Astrocyte of the cerebellum (primary cell): Measurements from ENCODE around the gene HSPA4L.

ENCODE experiments used
- DNase-seq: peaks from one replicate; pipeline ENCODE4 v3.0.0-alpha.2; 2011; ENCODE audit warnings: low read depth
- H3K4me3 ChIP-seq: 2 replicates; pipeline ENCODE4 v1.5.1; 2011; ENCODE audit warnings: mild to moderate bottlenecking, low read depth, low read length, moderate library complexity
- in situ Hi-C: cut with HindIII; loops from 2 replicates; pipeline ENCODE4 v1.10.0; 2017; ENCODE audit warnings: low sequenced_read_pairs
- TF ChIP-seq, protein P1 (sequence below): IDR thresholded peaks from 2 replicates; pipeline ENCODE4 v1.5.1; 2012; ENCODE audit warnings: low read length, low read depth, moderate library complexity, mild to moderate bottlenecking; ENCODE audit errors: missing control alignments

The HSPA4L gene

DNA sequence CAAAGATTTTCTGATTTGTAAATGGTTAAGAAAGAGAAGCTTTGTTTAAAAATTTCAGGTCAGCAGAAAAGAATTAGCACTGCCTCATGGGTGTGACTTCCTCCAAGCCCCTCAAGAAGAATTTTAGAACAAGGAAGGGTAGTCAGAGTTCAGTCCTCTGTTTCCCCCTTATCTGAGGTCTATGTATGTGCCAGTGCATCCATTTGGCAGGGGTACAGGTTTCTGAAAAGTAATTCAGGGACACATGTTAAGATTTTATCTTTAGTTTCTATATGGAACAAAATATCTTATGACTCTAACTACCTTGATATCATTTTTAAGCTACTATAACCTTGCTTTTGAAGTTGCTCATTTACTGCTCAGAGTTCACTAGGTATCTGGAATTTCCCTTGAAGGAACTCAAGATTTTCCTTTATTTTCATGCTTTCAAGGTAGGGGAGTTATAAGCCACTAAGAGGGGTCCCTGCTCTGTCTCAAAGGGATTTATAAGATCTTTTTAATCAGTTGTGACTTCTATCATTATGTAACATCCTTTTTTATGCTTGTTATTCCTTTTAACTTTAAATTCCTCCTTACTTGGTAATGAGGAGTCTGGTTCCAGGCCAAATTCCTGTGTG, 74.2 kb downstream of the HSPA4L start:
- no peak overlapping the region for H3K4me3 ChIP-seq
- DNase-seq, result no peak
- in situ Hi-C loops, result no loop called here
- TF ChIP-seq, protein P1, sequence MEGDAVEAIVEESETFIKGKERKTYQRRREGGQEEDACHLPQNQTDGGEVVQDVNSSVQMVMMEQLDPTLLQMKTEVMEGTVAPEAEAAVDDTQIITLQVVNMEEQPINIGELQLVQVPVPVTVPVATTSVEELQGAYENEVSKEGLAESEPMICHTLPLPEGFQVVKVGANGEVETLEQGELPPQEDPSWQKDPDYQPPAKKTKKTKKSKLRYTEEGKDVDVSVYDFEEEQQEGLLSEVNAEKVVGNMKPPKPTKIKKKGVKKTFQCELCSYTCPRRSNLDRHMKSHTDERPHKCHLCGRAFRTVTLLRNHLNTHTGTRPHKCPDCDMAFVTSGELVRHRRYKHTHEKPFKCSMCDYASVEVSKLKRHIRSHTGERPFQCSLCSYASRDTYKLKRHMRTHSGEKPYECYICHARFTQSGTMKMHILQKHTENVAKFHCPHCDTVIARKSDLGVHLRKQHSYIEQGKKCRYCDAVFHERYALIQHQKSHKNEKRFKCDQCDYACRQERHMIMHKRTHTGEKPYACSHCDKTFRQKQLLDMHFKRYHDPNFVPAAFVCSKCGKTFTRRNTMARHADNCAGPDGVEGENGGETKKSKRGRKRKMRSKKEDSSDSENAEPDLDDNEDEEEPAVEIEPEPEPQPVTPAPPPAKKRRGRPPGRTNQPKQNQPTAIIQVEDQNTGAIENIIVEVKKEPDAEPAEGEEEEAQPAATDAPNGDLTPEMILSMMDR, result no peak

DNA sequence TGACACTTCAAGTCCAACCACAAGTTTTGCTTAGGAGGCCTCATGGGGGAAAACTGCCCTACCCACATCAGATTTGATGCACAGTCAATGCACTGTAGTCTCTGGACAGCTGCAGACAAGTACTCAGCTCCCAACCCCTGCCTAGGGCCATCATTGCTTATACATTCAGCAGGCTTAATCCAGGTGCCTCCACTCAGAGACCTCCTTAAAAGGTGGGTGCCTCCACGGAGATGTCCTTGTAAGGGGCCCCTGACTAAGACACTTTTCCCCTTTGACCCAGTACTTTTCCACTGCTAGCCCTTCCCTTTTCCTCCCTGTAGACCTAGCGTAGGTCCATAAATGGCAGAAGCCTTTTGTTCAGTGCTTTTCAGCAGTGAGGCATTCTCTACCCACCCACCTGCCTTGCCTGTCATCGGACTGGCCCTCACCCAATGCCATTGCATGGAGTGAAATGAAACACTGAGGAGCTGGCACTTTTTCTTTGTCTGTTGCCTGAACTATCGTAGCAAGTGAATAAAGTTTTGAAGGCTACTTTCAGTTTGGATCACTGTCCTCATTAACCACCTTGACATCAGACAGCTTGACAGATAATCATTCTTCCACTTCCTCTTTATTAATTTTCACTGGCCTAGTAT, 74.8 kb downstream of the HSPA4L start:
- TF ChIP-seq, protein P1, result no peak
- H3K4me3 ChIP-seq, result no peak overlapping the region
- in situ Hi-C loops, result no loop called here
- DNase-seq, result peak; percentile 90

DNA sequence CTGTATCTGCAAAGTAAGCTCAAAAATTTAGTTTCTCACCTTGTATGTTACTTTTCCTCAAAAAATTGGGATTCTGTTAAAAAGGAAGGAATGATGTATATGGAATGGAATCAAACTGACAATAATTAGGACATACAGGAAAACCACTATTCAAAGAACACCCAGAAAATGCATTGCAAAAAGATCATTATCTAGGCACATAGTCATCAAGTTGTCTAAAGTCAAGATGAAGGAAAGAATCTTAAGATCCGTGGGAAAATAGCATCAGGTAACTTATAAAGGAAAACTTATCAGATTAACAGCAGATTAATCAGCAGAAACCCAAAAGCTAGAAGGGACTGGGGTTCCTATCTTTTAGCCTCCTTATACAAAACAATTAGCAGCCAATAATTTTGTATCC, 75.5 kb downstream of the HSPA4L start:
- H3K4me3 ChIP-seq, result no peak overlapping the region
- in situ Hi-C loops, result no loop called here
- TF ChIP-seq, protein P1, result no peak
- DNase-seq, result no peak

DNA sequence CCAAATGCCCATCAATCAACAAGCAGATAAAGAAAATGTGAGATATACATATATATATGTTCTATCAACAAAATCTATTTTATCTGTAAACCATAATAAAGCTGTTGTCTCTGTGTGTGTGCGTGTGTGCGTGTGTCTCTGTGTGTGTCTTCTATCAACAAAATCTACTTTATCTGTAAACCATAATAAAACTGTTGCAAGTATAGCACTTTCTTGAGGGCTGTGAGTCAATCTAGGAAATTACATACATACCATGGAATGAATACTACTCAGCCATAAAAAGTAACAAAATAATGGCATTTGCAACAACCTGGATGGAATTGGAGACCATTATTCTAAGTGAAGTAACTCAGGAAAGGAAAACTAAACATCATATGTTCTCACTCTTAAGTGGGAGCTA, 86.1 kb downstream of the HSPA4L start:
- no peak for DNase-seq
- H3K4me3 ChIP-seq, result no peak overlapping the region
- TF ChIP-seq, protein P1, result no peak
- in situ Hi-C loops, result no loop called here

DNA sequence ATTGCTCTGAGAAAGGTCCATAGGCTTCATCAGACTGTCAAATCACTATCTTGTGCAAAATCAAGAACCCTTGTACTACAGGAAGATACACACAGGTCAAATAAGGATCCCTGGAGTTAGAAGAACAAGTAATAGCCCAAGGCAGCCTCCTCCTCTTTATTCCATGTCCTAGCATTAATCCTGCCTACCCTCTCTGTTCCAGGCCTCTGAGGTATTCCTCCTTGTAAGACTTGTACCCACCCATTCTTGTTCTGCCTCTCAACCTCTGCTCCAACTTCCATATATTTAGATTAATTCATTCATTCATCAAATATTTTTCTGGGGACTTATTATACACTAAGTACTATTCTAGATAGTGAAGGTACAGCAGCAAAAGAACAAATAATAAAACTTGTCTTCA, 88.2 kb downstream of the HSPA4L start:
- in situ Hi-C loops, result no loop called here
- TF ChIP-seq, protein P1, result no peak
- DNase-seq, result no peak

DNA sequence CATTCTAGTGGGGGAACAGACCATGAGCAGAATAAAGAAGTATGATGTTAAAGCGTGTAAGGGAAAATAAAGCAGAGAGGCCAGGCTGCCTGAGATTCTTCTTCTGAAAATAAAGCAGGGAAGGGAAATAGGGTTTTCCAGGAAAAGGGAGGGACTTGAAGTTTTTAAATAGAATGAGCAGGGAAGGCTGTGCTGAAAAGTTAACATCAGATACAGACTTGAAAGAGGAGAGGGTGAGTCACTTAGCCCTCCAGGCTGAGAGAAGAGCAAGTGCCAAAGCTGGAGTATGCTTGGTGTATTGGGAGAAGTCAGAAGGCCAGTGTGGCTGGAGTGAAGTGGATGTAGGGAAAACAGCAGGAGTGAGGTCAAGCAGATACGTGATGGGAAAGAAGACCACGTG, 88.6 kb downstream of the HSPA4L start:
- no peak overlapping the region for H3K4me3 ChIP-seq
- TF ChIP-seq, protein P1, result no peak
- peak; percentile 73 for DNase-seq
- in situ Hi-C loops, result no loop called here

More for the DNA sequence above, 88.2 kb downstream of the HSPA4L start:
- H3K4me3 ChIP-seq, result no peak overlapping the region
